ENCODE measurements around the gene PTPN5. TPM values are rescaled to one million over a fixed set of nuclear protein-coding genes. Genes with fewer than 3 reads are reported as not detected.

PTPN5 gene
- total RNA-seq, 1 donor: not detected

DNA sequence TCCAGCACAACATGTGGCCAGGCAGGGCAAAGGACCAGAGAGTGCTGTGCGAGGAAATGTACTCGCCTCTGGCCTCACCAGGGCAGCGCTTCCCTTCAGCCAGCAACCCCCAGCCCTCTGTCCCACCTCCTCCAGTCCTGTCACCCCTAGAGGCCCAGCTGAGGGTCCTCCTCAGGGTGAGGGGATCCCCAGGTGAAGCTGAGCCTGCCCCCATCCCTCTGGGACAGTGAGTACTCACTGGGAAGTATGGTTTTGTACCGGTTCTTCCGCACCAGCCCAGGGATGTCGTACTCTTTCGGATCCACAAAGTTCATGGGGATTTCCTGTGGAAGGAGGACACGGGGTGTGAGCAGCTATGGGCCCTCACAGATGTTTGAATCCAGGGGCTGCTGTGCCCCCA is 54.0 kb downstream of the PTPN5 start:
- TF ChIP-seq, protein P1, sequence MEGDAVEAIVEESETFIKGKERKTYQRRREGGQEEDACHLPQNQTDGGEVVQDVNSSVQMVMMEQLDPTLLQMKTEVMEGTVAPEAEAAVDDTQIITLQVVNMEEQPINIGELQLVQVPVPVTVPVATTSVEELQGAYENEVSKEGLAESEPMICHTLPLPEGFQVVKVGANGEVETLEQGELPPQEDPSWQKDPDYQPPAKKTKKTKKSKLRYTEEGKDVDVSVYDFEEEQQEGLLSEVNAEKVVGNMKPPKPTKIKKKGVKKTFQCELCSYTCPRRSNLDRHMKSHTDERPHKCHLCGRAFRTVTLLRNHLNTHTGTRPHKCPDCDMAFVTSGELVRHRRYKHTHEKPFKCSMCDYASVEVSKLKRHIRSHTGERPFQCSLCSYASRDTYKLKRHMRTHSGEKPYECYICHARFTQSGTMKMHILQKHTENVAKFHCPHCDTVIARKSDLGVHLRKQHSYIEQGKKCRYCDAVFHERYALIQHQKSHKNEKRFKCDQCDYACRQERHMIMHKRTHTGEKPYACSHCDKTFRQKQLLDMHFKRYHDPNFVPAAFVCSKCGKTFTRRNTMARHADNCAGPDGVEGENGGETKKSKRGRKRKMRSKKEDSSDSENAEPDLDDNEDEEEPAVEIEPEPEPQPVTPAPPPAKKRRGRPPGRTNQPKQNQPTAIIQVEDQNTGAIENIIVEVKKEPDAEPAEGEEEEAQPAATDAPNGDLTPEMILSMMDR (IDR thresholded peaks at IDR 0.05; ENCODE audit: extremely low read depth, low read depth, low read length): no peak
- H3K9me3 ChIP-seq (ENCODE audit: low read depth, low read length): no peaks in the 10 kb centered on the region
- no peak overlapping the region for H2AFZ ChIP-seq (ENCODE audit: low read length)
- H3K27me3 ChIP-seq (ENCODE audit: insufficient read depth, low read length): peaks cover 14% of the 10 kb centered on the region
- DNase-seq (ENCODE audit: insufficient read length, low spot score, missing footprints): no peak
- no peaks in the 10 kb centered on the region for H3K79me2 ChIP-seq (ENCODE audit: insufficient read depth, low read length)
- no peak overlapping the region for H3K4me3 ChIP-seq (ENCODE audit: insufficient read depth, low read length)
- no peaks in the 10 kb centered on the region for H3K36me3 ChIP-seq (ENCODE audit: insufficient read depth, low read length)
- H3K27ac ChIP-seq (ENCODE audit: low read depth, low read length): no peak overlapping the region
- H3K4me1 ChIP-seq (ENCODE audit: insufficient read depth, low read length): no peaks in the 10 kb centered on the region
- no peak overlapping the region for H3K4me2 ChIP-seq (ENCODE audit: insufficient read depth, low read length)
- no peaks in the 10 kb centered on the region for H4K20me1 ChIP-seq (ENCODE audit: insufficient read depth, low read length)

DNA sequence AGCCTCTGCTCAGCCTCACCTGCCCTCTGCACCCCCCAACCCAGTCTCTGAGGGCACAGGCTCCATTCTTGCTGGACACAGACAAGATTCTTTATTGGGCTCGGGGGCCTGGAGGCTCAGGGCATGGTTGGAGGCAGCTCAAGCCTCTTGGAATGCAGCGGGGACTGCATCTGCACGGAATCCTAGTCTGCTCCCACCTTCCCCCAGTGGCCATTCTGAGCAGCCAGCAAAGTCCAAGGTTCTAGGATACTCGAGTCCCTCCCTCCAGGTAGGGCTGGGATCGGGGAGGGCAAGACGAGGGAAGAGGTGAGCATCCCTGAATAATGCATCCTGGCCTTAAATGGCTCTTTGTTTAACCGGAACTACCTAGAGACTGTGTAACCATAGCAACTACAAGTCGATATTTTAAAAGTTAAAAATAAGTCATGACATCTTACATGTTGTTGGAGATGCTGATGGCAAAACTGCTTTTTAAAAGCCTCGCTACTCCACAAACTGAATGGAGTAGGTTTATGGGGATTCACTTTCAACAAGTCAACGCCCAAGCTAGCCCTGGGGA is 54.9 kb downstream of the PTPN5 start:
- no peaks in the 10 kb centered on the region for H3K36me3 ChIP-seq (ENCODE audit: insufficient read depth, low read length)
- H3K4me3 ChIP-seq (ENCODE audit: insufficient read depth, low read length): no peak overlapping the region
- no peak overlapping the region for H3K4me2 ChIP-seq (ENCODE audit: insufficient read depth, low read length)
- no peak overlapping the region for H2AFZ ChIP-seq (ENCODE audit: low read length)
- no peaks in the 10 kb centered on the region for H3K9me3 ChIP-seq (ENCODE audit: low read depth, low read length)
- no peaks in the 10 kb centered on the region for H3K4me1 ChIP-seq (ENCODE audit: insufficient read depth, low read length)
- no peaks in the 10 kb centered on the region for H3K79me2 ChIP-seq (ENCODE audit: insufficient read depth, low read length)
- no peak for DNase-seq (ENCODE audit: insufficient read length, low spot score, missing footprints)
- no peak overlapping the region for H3K27ac ChIP-seq (ENCODE audit: low read depth, low read length)
- TF ChIP-seq, protein P1 (IDR thresholded peaks at IDR 0.05; ENCODE audit: extremely low read depth, low read depth, low read length): no peak
- no peaks in the 10 kb centered on the region for H4K20me1 ChIP-seq (ENCODE audit: insufficient read depth, low read length)
- H3K27me3 ChIP-seq (ENCODE audit: insufficient read depth, low read length): peaks cover 14% of the 10 kb centered on the region

DNA sequence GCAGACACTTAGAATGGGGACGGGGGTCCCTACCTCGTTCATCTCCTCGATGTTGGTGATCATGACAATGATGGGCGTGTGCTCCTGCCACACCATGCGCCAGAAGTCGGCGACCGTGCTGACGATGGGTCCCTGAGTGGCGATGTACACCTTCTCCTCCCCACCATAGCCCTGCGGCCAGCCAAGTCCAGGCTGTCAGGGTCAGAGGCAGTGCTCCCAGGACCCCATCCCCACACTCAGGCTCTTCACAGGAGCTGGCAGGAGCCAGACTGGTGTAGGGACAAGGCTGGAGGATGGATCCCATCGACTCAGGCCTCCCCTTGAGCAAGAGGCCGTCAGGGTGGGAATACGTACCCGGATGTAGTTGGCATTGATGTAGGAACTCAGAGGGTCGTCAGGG is 58.4 kb downstream of the PTPN5 start:
- Histone ChIP-seq H3K27me3 (ENCODE audit: insufficient read depth, low read length) (peaks cover 7% of the 10 kb centered on the region), H3K9me3 (ENCODE audit: low read depth, low read length) (no peaks in the 10 kb centered on the region), H4K20me1 (ENCODE audit: insufficient read depth, low read length) (no peaks in the 10 kb centered on the region), H3K27ac (ENCODE audit: low read depth, low read length) (no peak overlapping the region), H3K4me3 (ENCODE audit: insufficient read depth, low read length) (no peak overlapping the region), H3K4me1 (ENCODE audit: insufficient read depth, low read length) (no peaks in the 10 kb centered on the region), H2AFZ (ENCODE audit: low read length) (no peak overlapping the region), H3K4me2 (ENCODE audit: insufficient read depth, low read length) (no peak overlapping the region), H3K79me2 (ENCODE audit: insufficient read depth, low read length) (no peaks in the 10 kb centered on the region), H3K36me3 (ENCODE audit: insufficient read depth, low read length) (no peaks in the 10 kb centered on the region)
- no peak for DNase-seq (ENCODE audit: insufficient read length, low spot score, missing footprints)
- TF ChIP-seq, protein P1 (IDR thresholded peaks at IDR 0.05; ENCODE audit: extremely low read depth, low read depth, low read length): no peak

DNA sequence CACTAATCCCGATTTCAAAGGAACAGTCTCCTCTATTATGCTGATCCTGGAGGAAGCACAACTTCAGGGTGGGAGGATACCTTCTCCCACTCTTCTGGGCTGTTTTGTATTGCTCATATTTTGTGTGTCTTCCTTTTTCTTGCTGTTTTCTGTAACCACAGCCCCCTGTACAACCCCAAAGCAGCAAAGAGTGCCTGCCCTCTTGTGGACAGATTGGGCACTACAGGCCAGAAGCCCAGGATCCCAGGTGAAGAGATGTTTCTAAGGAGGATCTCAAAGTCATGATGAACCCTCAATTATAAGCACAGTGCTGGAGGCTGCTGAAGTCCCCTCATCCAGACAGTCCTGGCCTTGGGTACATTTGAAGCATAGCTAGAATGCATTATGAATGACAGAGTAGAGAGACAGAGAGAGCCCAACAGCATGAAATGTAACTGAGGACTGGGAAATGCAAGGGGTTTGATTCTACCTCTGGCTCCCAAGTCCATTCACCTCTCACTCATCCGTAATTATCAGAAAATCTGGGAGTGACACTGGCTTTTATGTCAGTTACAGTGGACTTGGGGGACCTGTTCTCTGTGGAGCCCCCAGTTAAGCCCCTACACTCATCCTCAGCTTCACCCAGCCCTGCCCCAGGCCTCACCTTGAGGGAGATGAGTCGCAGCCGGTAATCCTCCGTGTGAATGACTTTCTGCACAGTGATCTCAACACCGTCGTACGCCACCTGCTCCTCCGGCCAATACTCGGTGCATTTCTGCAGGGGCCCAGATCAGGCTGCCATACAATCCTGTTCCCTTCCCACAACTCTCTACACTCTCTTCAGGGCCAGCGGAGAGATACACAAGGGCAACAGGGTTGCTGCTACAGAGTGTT is 59.4 kb downstream of the PTPN5 start:
- H3K4me2 ChIP-seq (ENCODE audit: insufficient read depth, low read length): no peak overlapping the region
- TF ChIP-seq, protein P1 (IDR thresholded peaks at IDR 0.05; ENCODE audit: extremely low read depth, low read depth, low read length): peak; percentile 98
- no peaks in the 10 kb centered on the region for H3K4me1 ChIP-seq (ENCODE audit: insufficient read depth, low read length)
- peak; percentile 94 for DNase-seq (ENCODE audit: insufficient read length, low spot score, missing footprints)
- no peaks in the 10 kb centered on the region for H3K9me3 ChIP-seq (ENCODE audit: low read depth, low read length)
- H2AFZ ChIP-seq (ENCODE audit: low read length): peak overlapping the region; percentile 60
- no peaks in the 10 kb centered on the region for H3K36me3 ChIP-seq (ENCODE audit: insufficient read depth, low read length)
- H3K27ac ChIP-seq (ENCODE audit: low read depth, low read length): no peak overlapping the region
- no peaks in the 10 kb centered on the region for H3K79me2 ChIP-seq (ENCODE audit: insufficient read depth, low read length)
- H4K20me1 ChIP-seq (ENCODE audit: insufficient read depth, low read length): no peaks in the 10 kb centered on the region
- H3K4me3 ChIP-seq (ENCODE audit: insufficient read depth, low read length): no peak overlapping the region
- peaks cover 7% of the 10 kb centered on the region for H3K27me3 ChIP-seq (ENCODE audit: insufficient read depth, low read length)

All from osteoblast (primary cell).